Fibroblast of mammary gland (primary cell): ENCODE measurements around the gene SLC15A2.

Source experiments
- DNase-seq: peaks from one replicate; pipeline ENCODE4 v3.0.0-alpha.2; 2010; ENCODE audit warnings: low read depth
- H3K4me3 ChIP-seq: 2 replicates; pipeline ENCODE4 v1.5.1; 2011; ENCODE audit warnings: low read depth, mild to moderate bottlenecking, low read length, moderate library complexity; ENCODE audit not compliant: control insufficient read depth
- CTCF ChIP-seq: conservative IDR thresholded peaks from 2 replicates; pipeline ENCODE4 v1.5.1; 2011; ENCODE audit warnings: low read depth, low read length, inconsistent platforms; ENCODE audit not compliant: control insufficient read depth, insufficient read depth

Gene SLC15A2

GRCh38 chr3:121962443-121962842 is 68.2 kb downstream of the SLC15A2 start:
- H3K4me3 ChIP-seq: no peak overlapping the region
- no peak for TF ChIP-seq CTCF
- DNase-seq: no peak

- no peak for DNase-seq
- TF ChIP-seq CTCF: no peak
- H3K4me3 ChIP-seq: no peak overlapping the region
These were observed 69.4 kb downstream of the SLC15A2 start for GRCh38 chr3:121963608-121964007.

- H3K4me3 ChIP-seq: no peak overlapping the region
- DNase-seq: no peak
- no peak for TF ChIP-seq CTCF
These were observed 75.4 kb downstream of the SLC15A2 start for GRCh38 chr3:121969631-121970030.

GRCh38 chr3:121970047-121970446 is 75.8 kb downstream of the SLC15A2 start:
- no peak for TF ChIP-seq CTCF
- peak; percentile 16 for DNase-seq
- H3K4me3 ChIP-seq: no peak overlapping the region

GRCh38 chr3:121974601-121975111 is 80.5 kb downstream of the SLC15A2 start:
- DNase-seq: peak; percentile 7
- TF ChIP-seq CTCF: no peak
- H3K4me3 ChIP-seq: no peak overlapping the region

- no peak overlapping the region for H3K4me3 ChIP-seq
- no peak for TF ChIP-seq CTCF
- no peak for DNase-seq
These were observed 81.6 kb downstream of the SLC15A2 start for GRCh38 chr3:121975702-121976302.
